SK-N-SH (cell line): ENCODE data around the gene KRT84. TPM values are rescaled to one million over a fixed set of nuclear protein-coding genes. Genes with fewer than 3 reads are reported as not detected.

Experiments used
- CTCF ChIA-PET: fragments of 300-600, 350-600 bp; formaldehyde crosslinking; extraction: SDS; loops from one replicate; lab custom pipeline; 2021; lab: Yijun Ruan, JAX
- POLR2A ChIA-PET: fragments of 350-600 bp; sonication (Branson Sonifier 250); formaldehyde crosslinking; extraction: SDS; loops from one replicate; lab custom pipeline; 2020; ENCODE audit warnings: antibody characterized with exemption, inconsistent platforms; lab: Yijun Ruan, JAX
- DNase-seq: peaks from one replicate; pipeline ENCODE4 v3.0.0; 2012
- H2AFZ ChIP-seq: fragments of 200-600 bp; sonication (generic); 2 replicates; pipeline ENCODE4 v1.8.1; 2016; ENCODE audit warnings: antibody characterized with exemption, mild to moderate bottlenecking, low read depth
- H3F3A ChIP-seq: fragments of 200-600 bp; sonication (generic); replicated peaks from 2 replicates; pipeline ENCODE3; 2016; ENCODE audit warnings: antibody characterized with exemption, mild to moderate bottlenecking; ENCODE audit not compliant: insufficient read depth
- H3K27ac ChIP-seq, 2 experiments: fragments of 200-500 bp in 1 of 2; fragments of 200-600 bp in 1 of 2; sonication (Bioruptor generic) in 1 of 2; sonication (generic), shearing (Covaris generic) in 1 of 2; 2 replicates each; pipeline versions ENCODE4 v1.5.1 to v1.6.1; 2014 to 2016; ENCODE audit warnings: low read depth in 2 of 2, inconsistent platforms in 1 of 2, low read length in 1 of 2, mild to moderate bottlenecking in 1 of 2, mixed read lengths in 1 of 2
- H3K27me3 ChIP-seq: fragments of 200-600 bp; sonication (generic), shearing (Covaris generic); 2 replicates; pipeline ENCODE4 v1.6.1; 2016; ENCODE audit warnings: mixed run types; ENCODE audit not compliant: insufficient read depth
- H3K36me3 ChIP-seq, 2 experiments: fragments of 200-500 bp in 1 of 2; fragments of 200-600 bp in 1 of 2; sonication (Bioruptor generic) in 1 of 2; sonication (generic) in 1 of 2; replicated peaks in 1 of 2; 2 replicates each; pipeline versions ENCODE3 to v1.5.1; 2014 to 2016; ENCODE audit warnings: low read length in 1 of 2, mild to moderate bottlenecking in 1 of 2; ENCODE audit not compliant: insufficient read depth in 2 of 2, control insufficient read depth in 1 of 2
- H3K4me1 ChIP-seq, 2 experiments: fragments of 200-500 bp in 1 of 2; fragments of 200-600 bp in 1 of 2; sonication (Bioruptor generic) in 1 of 2; sonication (generic), shearing (Covaris generic) in 1 of 2; 2 replicates each; pipeline versions ENCODE4 v1.5.1 to v1.6.1; 2014 to 2016; ENCODE audit warnings: low read depth in 1 of 2, low read length in 1 of 2, mixed run types in 1 of 2; ENCODE audit not compliant: insufficient read depth in 2 of 2, control insufficient read depth in 1 of 2
- H3K4me2 ChIP-seq: fragments of 200-600 bp; sonication (generic), shearing (Covaris generic); 2 replicates; pipeline ENCODE4 v1.6.1; 2017; ENCODE audit warnings: mixed run types
- H3K4me3 ChIP-seq, 2 experiments: fragments of 200-500 bp in 1 of 2; fragments of 200-600 bp in 1 of 2; sonication (Bioruptor generic) in 1 of 2; sonication (generic), shearing (Covaris generic) in 1 of 2; 2 replicates each; pipeline versions ENCODE4 v1.5.1 to v1.8.1; 2014 to 2016; ENCODE audit warnings: low read depth in 2 of 2, inconsistent platforms in 1 of 2, low read length in 1 of 2, mild to moderate bottlenecking in 1 of 2, mixed read lengths in 1 of 2, moderate library complexity in 1 of 2
- H3K79me2 ChIP-seq: fragments of 200-600 bp; sonication (generic); 2 replicates; pipeline ENCODE4 v1.8.1; 2017; ENCODE audit warnings: mild to moderate bottlenecking; ENCODE audit not compliant: insufficient read depth
- H3K9ac ChIP-seq: fragments of 200-600 bp; sonication (generic); 2 replicates; pipeline ENCODE4 v1.6.1; 2017; ENCODE audit warnings: mixed run types
- H3K9me2 ChIP-seq: fragments of 200-600 bp; sonication (generic); 2 replicates; pipeline ENCODE4 v1.6.1; 2017; ENCODE audit warnings: mixed run types
- H3K9me3 ChIP-seq: fragments of 200-600 bp; sonication (generic); 2 replicates; pipeline ENCODE4 v1.6.1; 2017; ENCODE audit warnings: mixed run types, mild to moderate bottlenecking, moderate library complexity
- H4K20me1 ChIP-seq: fragments of 200-600 bp; sonication (generic); 2 replicates; pipeline ENCODE4 v1.6.1; 2017; ENCODE audit warnings: mild to moderate bottlenecking, mixed run types; ENCODE audit not compliant: insufficient read depth
- CHD2 ChIP-seq: fragments of 150-350 bp; IDR thresholded peaks from 2 replicates; pipeline ENCODE4 v1.6.1; 2018; ENCODE audit warnings: low read length; ENCODE audit not compliant: partially characterized antibody
- CTCF ChIP-seq: fragments of 200-600 bp; sonication (generic); IDR thresholded peaks from 2 replicates; pipeline ENCODE4 v1.6.1; 2017; ENCODE audit warnings: antibody characterized with exemption, mild to moderate bottlenecking, moderate library complexity
- ELF1 ChIP-seq: IDR thresholded peaks from 2 replicates; pipeline ENCODE4 v1.4.0; 2012
- EZH2phosphoT487 ChIP-seq: fragments of 200-600 bp; sonication (generic); IDR thresholded peaks from 2 replicates; pipeline ENCODE4 v1.6.1; 2017; ENCODE audit warnings: low read depth, mixed run types, mild to moderate bottlenecking, antibody characterized with exemption, moderate library complexity, borderline replicate concordance
- FOXJ3 ChIP-seq: sonication (generic); formaldehyde crosslinking; IDR thresholded peaks from 2 replicates; pipeline ENCODE4 v1.5.1; 2020; ENCODE audit warnings: mild to moderate bottlenecking, missing genetic modification reagents
- JUND ChIP-seq: IDR thresholded peaks from 2 replicates; pipeline ENCODE4 v1.4.0; 2012
- MAX ChIP-seq: IDR thresholded peaks from 2 replicates; pipeline ENCODE4 v1.4.0; 2012; ENCODE audit warnings: low read depth
- MXI1 ChIP-seq: IDR thresholded peaks from 2 replicates; pipeline ENCODE4 v1.6.1; 2012; ENCODE audit warnings: mild to moderate bottlenecking, low read depth, low read length, improper control_type of control experiment
- PBX3 ChIP-seq: IDR thresholded peaks from 2 replicates; pipeline ENCODE4; 2012
- POLR2AphosphoS5 ChIP-seq: IDR thresholded peaks from 2 replicates; pipeline ENCODE4 v1.6.1; 2012; ENCODE audit warnings: low read depth, low read length
- RCOR1 ChIP-seq: fragments of 150-350 bp; IDR thresholded peaks from 2 replicates; pipeline ENCODE4 v1.6.1; 2017; ENCODE audit warnings: antibody characterized with exemption, low read length
- RXRA ChIP-seq: IDR thresholded peaks from 2 replicates; pipeline ENCODE4 v1.4.0; 2012; ENCODE audit warnings: low read depth, mild to moderate bottlenecking, borderline replicate concordance
- SIN3A ChIP-seq: IDR thresholded peaks from 2 replicates; pipeline ENCODE4 v1.6.1; 2012; ENCODE audit warnings: low read depth, mild to moderate bottlenecking, low read length, moderate library complexity, borderline replicate concordance
- ZBTB33 ChIP-seq: IDR thresholded peaks from 2 replicates; pipeline ENCODE4 v1.4.0; 2012; ENCODE audit warnings: low read depth, borderline replicate concordance
- WGBS: methylation state at CpG from one replicate; pipeline ENCODE4 v1.1.6; 2017; ENCODE audit warnings: low lambda C conversion rate; 5-methylcytosine and 5-hydroxymethylcytosine counted together
- polyA plus RNA-seq, 3 experiments: library from polyadenylated mRNA; depleted of rRNA; stranded (reverse); fragments of >200 nt; gene quantifications; 2 replicates each; pipeline ENCODE4 v1.2.3, GENCODE V29; 2012

Gene KRT84
- polyA plus RNA-seq, 1 of the 3 experiments (the other 2 are of a cell fraction): not detected

DNA sequence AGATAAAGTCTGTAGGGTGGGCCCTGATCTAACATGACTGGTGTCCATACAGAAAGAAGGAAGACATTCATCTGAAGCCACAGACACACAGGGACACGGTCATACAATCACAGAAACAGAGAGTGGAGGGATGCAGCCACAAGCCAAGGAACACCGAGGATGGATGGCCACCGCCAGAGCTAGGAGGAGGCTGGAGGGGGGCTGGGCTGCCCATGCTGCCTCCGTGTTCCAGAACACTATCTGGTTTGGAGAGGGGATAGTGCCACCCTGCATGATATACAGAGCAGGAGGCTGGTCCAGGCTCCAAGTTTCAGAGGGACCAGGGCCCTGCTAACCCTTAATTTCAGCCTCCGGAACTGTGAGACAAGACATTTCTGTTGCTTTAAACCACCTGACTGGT, 40.0 kb upstream of the KRT84 start:
- H3K9me3 ChIP-seq: no peaks in the 10 kb centered on the region
- ChIA-PET POLR2A (no interaction called here), CTCF (no interaction called here)
- H3K27me3 ChIP-seq: peaks cover 45% of the 10 kb centered on the region; the same call in 1 of the 2 replicates
- no peaks in the 10 kb centered on the region for H4K20me1 ChIP-seq
- no peaks in the 10 kb centered on the region for H3K79me2 ChIP-seq
- no peaks in the 10 kb centered on the region for H3K36me3 ChIP-seq
- WGBS: 54% methylated on average over 4 of the region's 5 CpGs
- H3K9me2 ChIP-seq: no peaks in the 10 kb centered on the region
- no peak overlapping the region for H3K4me2 ChIP-seq
- TF ChIP-seq EZH2phosphoT487 (no peak), POLR2AphosphoS5 (no peak), RXRA (no peak), CTCF (no peak), ZBTB33 (no peak), MXI1 (no peak), FOXJ3 (CRISPR knock-in tag) (no peak), PBX3 (no peak), ELF1 (no peak), RCOR1 (no peak), CHD2 (no peak), JUND (no peak), MAX (no peak), SIN3A (no peak)
- H3K27ac ChIP-seq: no peak overlapping the region
- H2AFZ ChIP-seq: no peak overlapping the region
- H3F3A ChIP-seq: no peaks in the 10 kb centered on the region
- no peak overlapping the region for H3K4me3 ChIP-seq
- DNase-seq: no peak
- H3K4me1 ChIP-seq: no peaks in the 10 kb centered on the region
- no peak overlapping the region for H3K9ac ChIP-seq
